WTC11 (cell line): ENCODE measurements around the gene GPC4. TPM values are rescaled to one million over a fixed set of nuclear protein-coding genes. Genes with fewer than 3 reads are reported as not detected.
A peak's percentile ranks its signal among the peaks of the same experiment; 100 is the strongest.

Source experiments
- ATAC-seq: fragments of 200-7000 bp; cut with Tn5 transposase; 2 replicates; pipeline ENCODE4 v1.10.0; 2021; ENCODE audit warnings: mild to moderate bottlenecking, moderate library complexity
- CTCF ChIA-PET: fragments of 300-600 bp; sonication (Branson Sonifier 250); formaldehyde crosslinking; loops from one replicate; lab custom pipeline; 2021; ENCODE audit warnings: antibody characterized with exemption; lab: Charles Lee
- POLR2A ChIA-PET: fragments of 350-600 bp; sonication (Branson Sonifier 250); formaldehyde crosslinking; loops from one replicate; lab custom pipeline; 2021; ENCODE audit warnings: antibody characterized with exemption; lab: Charles Lee
- DNase-seq: peaks from one replicate; pipeline ENCODE4 v3.0.0; 2021; ENCODE audit warnings: low spot score
- H3K27ac Mint-ChIP-seq: 2 replicates; pipeline ENCODE4 v1.8.0; 2021; ENCODE audit warnings: mixed read lengths
- H3K27me3 Mint-ChIP-seq: 2 replicates; pipeline ENCODE4 v1.8.0; 2021; ENCODE audit warnings: low read depth, mild to moderate bottlenecking, moderate library complexity, mixed read lengths
- H3K36me3 Mint-ChIP-seq: 2 replicates; pipeline ENCODE4 v1.8.0; 2021; ENCODE audit warnings: mixed read lengths
- H3K4me1 Mint-ChIP-seq: 2 replicates; pipeline ENCODE4 v1.8.0; 2022; ENCODE audit warnings: mixed read lengths
- H3K4me3 Mint-ChIP-seq: 2 replicates; pipeline ENCODE4 v1.8.0; 2021; ENCODE audit warnings: mild to moderate bottlenecking, moderate library complexity, mixed read lengths
- H3K9me3 Mint-ChIP-seq: 2 replicates; pipeline ENCODE4 v1.8.0; 2021; ENCODE audit warnings: mixed read lengths
- CREB1 ChIP-seq: sonication (generic); formaldehyde crosslinking; IDR thresholded peaks from 2 replicates; pipeline ENCODE4 v1.8.0; 2023; ENCODE audit warnings: mild to moderate bottlenecking, missing genetic modification reagents
- E2F4 ChIP-seq: sonication (generic); formaldehyde crosslinking; IDR thresholded peaks from 2 replicates; pipeline ENCODE4 v1.8.1; 2022; ENCODE audit warnings: low read depth, mild to moderate bottlenecking, moderate library complexity, missing genetic modification reagents, borderline replicate concordance
- ERG ChIP-seq: fragments of 250-450 bp; sonication (Bioruptor Pico); IDR thresholded peaks from 2 replicates; pipeline ENCODE4 v1.8.0; 2021; ENCODE audit warnings: mild to moderate bottlenecking
- GABPB1 ChIP-seq: sonication (generic); formaldehyde crosslinking; IDR thresholded peaks from 2 replicates; pipeline ENCODE4 v1.8.1; 2023; ENCODE audit warnings: mild to moderate bottlenecking, missing genetic modification reagents
- JUN ChIP-seq: sonication (generic); formaldehyde crosslinking; IDR thresholded peaks from 2 replicates; pipeline ENCODE4 v1.8.0; 2023; ENCODE audit warnings: mild to moderate bottlenecking, missing genetic modification reagents
- MLX ChIP-seq: sonication (generic); formaldehyde crosslinking; IDR thresholded peaks from 2 replicates; pipeline ENCODE4 v1.8.1; 2023; ENCODE audit warnings: mild to moderate bottlenecking, missing genetic modification reagents, moderate library complexity
- MYBL2 ChIP-seq: sonication (generic); formaldehyde crosslinking; IDR thresholded peaks from 2 replicates; pipeline ENCODE4 v1.8.1; 2023; ENCODE audit warnings: mild to moderate bottlenecking, moderate library complexity, missing genetic modification reagents
- OVOL2 ChIP-seq: fragments of 250-450 bp; sonication (Bioruptor Pico); IDR thresholded peaks from 2 replicates; pipeline ENCODE4 v1.9.0; 2021; ENCODE audit warnings: mild to moderate bottlenecking, borderline replicate concordance
- PRRX2 ChIP-seq: fragments of 250-450 bp; sonication (Bioruptor Pico); IDR thresholded peaks from 2 replicates; pipeline ENCODE4 v1.8.0; 2021; ENCODE audit warnings: mild to moderate bottlenecking
- SMAD3 ChIP-seq: sonication (generic); formaldehyde crosslinking; IDR thresholded peaks from 2 replicates; pipeline ENCODE4 v1.8.0; 2022; ENCODE audit warnings: missing genetic modification reagents, mild to moderate bottlenecking, borderline replicate concordance
- USF1 ChIP-seq: sonication (generic); formaldehyde crosslinking; IDR thresholded peaks from 2 replicates; pipeline ENCODE4 v1.8.0; 2022; ENCODE audit warnings: mild to moderate bottlenecking, missing genetic modification reagents
- ZBTB21 ChIP-seq: sonication (generic); formaldehyde crosslinking; IDR thresholded peaks from 2 replicates; pipeline ENCODE4 v1.8.1; 2023; ENCODE audit warnings: mild to moderate bottlenecking, missing genetic modification reagents, borderline replicate concordance
- ZNF263 ChIP-seq: sonication (generic); formaldehyde crosslinking; IDR thresholded peaks from 2 replicates; pipeline ENCODE4 v1.8.1; 2022; ENCODE audit warnings: low read depth, mild to moderate bottlenecking, moderate library complexity, missing genetic modification reagents
- ZNF425 ChIP-seq: fragments of 250-450 bp; sonication (Bioruptor Pico); conservative IDR thresholded peaks from 2 replicates; pipeline ENCODE4 v1.9.0; 2021; ENCODE audit warnings: mild to moderate bottlenecking
- ZNF512 ChIP-seq: sonication (generic); formaldehyde crosslinking; IDR thresholded peaks from 2 replicates; pipeline ENCODE4 v1.8.1; 2022; ENCODE audit warnings: missing genetic modification reagents, borderline replicate concordance
- ZNF671 ChIP-seq: fragments of 250-450 bp; sonication (Bioruptor Pico); IDR thresholded peaks from 2 replicates; pipeline ENCODE4 v1.8.0; 2021; ENCODE audit warnings: mild to moderate bottlenecking
- total RNA-seq: library from RNA; stranded (reverse); gene quantifications from 3 replicates; pipeline ENCODE4 v1.2.3, GENCODE V29; 2021
- TF ChIP-seq, protein P1 (sequence below): sonication (generic); formaldehyde crosslinking; IDR thresholded peaks from 2 replicates; pipeline ENCODE4 v1.8.0; 2022; ENCODE audit warnings: mild to moderate bottlenecking, missing genetic modification reagents
- TF ChIP-seq, protein P2 (sequence below): fragments of 250-450 bp; sonication (Bioruptor Pico); IDR thresholded peaks from 2 replicates; pipeline ENCODE4 v2.1.2; 2022; ENCODE audit warnings: mild to moderate bottlenecking, moderate library complexity

GPC4 gene
- total RNA-seq, 1 experiment from 2014 or later = 144 TPM

GRCh38 chrX:133384454-133384853 lies 30.8 kb downstream of the GPC4 start (continued):
- TF ChIP-seq, protein P1, sequence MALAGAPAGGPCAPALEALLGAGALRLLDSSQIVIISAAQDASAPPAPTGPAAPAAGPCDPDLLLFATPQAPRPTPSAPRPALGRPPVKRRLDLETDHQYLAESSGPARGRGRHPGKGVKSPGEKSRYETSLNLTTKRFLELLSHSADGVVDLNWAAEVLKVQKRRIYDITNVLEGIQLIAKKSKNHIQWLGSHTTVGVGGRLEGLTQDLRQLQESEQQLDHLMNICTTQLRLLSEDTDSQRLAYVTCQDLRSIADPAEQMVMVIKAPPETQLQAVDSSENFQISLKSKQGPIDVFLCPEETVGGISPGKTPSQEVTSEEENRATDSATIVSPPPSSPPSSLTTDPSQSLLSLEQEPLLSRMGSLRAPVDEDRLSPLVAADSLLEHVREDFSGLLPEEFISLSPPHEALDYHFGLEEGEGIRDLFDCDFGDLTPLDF (CRISPR knock-in tag) = no peak
- TF ChIP-seq, protein P2, sequence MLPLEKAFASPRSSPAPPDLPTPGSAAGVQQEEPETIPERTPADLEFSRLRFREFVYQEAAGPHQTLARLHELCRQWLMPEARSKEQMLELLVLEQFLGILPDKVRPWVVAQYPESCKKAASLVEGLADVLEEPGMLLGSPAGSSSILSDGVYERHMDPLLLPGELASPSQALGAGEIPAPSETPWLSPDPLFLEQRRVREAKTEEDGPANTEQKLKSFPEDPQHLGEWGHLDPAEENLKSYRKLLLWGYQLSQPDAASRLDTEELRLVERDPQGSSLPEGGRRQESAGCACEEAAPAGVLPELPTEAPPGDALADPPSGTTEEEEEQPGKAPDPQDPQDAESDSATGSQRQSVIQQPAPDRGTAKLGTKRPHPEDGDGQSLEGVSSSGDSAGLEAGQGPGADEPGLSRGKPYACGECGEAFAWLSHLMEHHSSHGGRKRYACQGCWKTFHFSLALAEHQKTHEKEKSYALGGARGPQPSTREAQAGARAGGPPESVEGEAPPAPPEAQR (CRISPR knock-in tag) = no peak
- TF ChIP-seq GABPB1 (no peak), USF1 (no peak)
- TF ChIP-seq, all 79 proteins: peak for 0

DNA sequence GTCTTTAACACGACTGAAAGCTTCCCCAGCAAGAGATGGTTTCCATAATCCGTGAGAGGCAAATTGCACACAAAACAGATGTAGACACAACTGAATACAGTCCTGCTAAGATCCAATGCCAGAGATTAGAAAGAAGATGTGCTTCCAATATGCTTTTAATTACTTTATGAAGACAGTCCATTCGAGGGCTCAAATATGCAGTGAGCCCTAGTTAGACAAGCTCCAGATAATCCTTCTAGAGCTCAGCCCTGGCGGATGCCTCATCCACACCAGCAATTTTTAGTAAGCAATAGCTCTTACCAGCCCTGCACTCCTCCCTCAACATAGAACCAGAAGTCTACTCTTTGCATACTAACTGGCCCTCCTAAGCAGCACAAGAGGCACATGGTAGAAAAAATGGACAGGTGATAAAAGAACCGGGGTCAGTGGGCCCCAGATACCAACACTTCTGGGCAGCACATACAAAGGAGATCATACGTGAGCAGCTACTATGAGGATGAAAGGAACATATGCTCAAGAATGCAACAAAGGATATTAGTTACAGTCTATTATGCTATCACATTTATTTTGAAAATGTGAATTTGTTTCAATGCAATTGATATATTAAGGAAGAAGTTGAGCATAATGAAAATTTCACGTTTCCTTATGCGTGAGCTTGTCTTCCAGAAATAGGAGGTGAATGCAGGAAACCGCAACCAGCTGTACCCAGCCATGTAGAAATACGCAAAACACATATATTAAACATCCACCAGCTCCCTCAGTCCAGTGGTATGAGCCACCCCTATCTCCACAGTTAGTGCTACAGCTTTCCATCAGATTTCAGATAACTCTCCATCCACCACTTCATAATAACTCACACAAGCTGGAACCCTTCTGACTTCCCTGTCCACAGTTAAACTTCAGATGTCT lies 34.3 kb downstream of the GPC4 start:
- Mint-ChIP-seq H3K27ac (peak overlapping the region; percentile 47; the same call in 1 of the 2 replicates), H3K27me3 (no peaks in the 10 kb centered on the region), H3K36me3 (peaks cover 9% of the 10 kb centered on the region), H3K9me3 (no peaks in the 10 kb centered on the region), H3K4me3 (no peak overlapping the region), H3K4me1 (peaks cover 69% of the 10 kb centered on the region)
- TF ChIP-seq ZNF263 (CRISPR knock-in tag) (no peak), ZBTB21 (CRISPR knock-in tag) (no peak), OVOL2 (no peak), ERG (CRISPR knock-in tag) (no peak), MLX (CRISPR knock-in tag) (no peak), CREB1 (no peak), ZNF671 (CRISPR knock-in tag) (no peak), MYBL2 (CRISPR knock-in tag) (no peak), E2F4 (CRISPR knock-in tag) (no peak)
- ChIA-PET CTCF (no interaction called here), POLR2A (no interaction called here)
- DNase-seq (no peak), ATAC-seq (no peak)

- H3K27me3 Mint-ChIP-seq = no peaks in the 10 kb centered on the region
Measured at GRCh38 chrX:133376422-133376821, 38.9 kb downstream of the GPC4 start.

More at GRCh38 chrX:133376422-133376821, 38.9 kb downstream of the GPC4 start:
- Mint-ChIP-seq H3K27ac (peak overlapping the region; percentile 90), H3K36me3 (0 out of 2 replicates have a peak, but pooled peaks cover 3% of the 10 kb centered on the region), H3K4me3 (no peak overlapping the region), H3K4me1 (peaks cover 78% of the 10 kb centered on the region)
- no peak for DNase-seq
- CTCF ChIA-PET = no interaction called here
- POLR2A ChIA-PET = no interaction called here
- no peak for ATAC-seq
- TF ChIP-seq SMAD3 (CRISPR knock-in tag) = no peak
- no peak for TF ChIP-seq PRRX2 (CRISPR knock-in tag)
- no peak for TF ChIP-seq ZNF425 (CRISPR knock-in tag)
- TF ChIP-seq ZNF512 (CRISPR knock-in tag) = no peak
- TF ChIP-seq JUN (CRISPR knock-in tag) = no peak
- TF ChIP-seq, all 79 proteins: peak for 0
- H3K9me3 Mint-ChIP-seq = no peaks in the 10 kb centered on the region
